Measurements from ENCODE around the gene MKRN1. TPM values are rescaled to one million over a fixed set of nuclear protein-coding genes. Genes with fewer than 3 reads are reported as not detected.

MKRN1 gene
- total RNA-seq, 1 donor from 2014 or later: 95.7 TPM

GRCh38 chr7:140448781-140449480 is 30.4 kb downstream of the MKRN1 start:
- no peaks in the 10 kb centered on the region for H3K9me3 ChIP-seq (ENCODE audit: insufficient read depth, low read depth, low read length)
- H4K20me1 ChIP-seq (ENCODE audit: insufficient read depth, low read length): peaks cover 3% of the 10 kb centered on the region
- H3K4me1 ChIP-seq (ENCODE audit: insufficient read depth, low read length): no peaks in the 10 kb centered on the region
- DNase-seq (ENCODE audit: low read depth) (no peak), FAIRE-seq (no peak)
- Mint-ChIP-seq H3K4me1 (ENCODE audit: low read depth, unreplicated experiment) (no peaks in the 10 kb centered on the region), H3K9me3 (ENCODE audit: unreplicated experiment) (no peaks in the 10 kb centered on the region), H3K4me3 (ENCODE audit: unreplicated experiment) (no peak overlapping the region), H3K27ac (ENCODE audit: unreplicated experiment) (no peak overlapping the region), H3K36me3 (ENCODE audit: low read depth, unreplicated experiment) (peaks cover 7% of the 10 kb centered on the region), H3K27me3 (ENCODE audit: low read depth, unreplicated experiment) (no peaks in the 10 kb centered on the region)
- no peak overlapping the region for H3K4me3 ChIP-seq (ENCODE audit: insufficient read depth, low read depth, low read length)
- H2AFZ ChIP-seq (ENCODE audit: low read depth, low read length): no peak overlapping the region
- H3K27me3 ChIP-seq (ENCODE audit: insufficient read depth, low read length): no peaks in the 10 kb centered on the region
- no peak overlapping the region for H3K9ac ChIP-seq (ENCODE audit: low read length)
- H3K79me2 ChIP-seq (ENCODE audit: insufficient read depth, low read length): no peaks in the 10 kb centered on the region
- TF ChIP-seq, protein P1, sequence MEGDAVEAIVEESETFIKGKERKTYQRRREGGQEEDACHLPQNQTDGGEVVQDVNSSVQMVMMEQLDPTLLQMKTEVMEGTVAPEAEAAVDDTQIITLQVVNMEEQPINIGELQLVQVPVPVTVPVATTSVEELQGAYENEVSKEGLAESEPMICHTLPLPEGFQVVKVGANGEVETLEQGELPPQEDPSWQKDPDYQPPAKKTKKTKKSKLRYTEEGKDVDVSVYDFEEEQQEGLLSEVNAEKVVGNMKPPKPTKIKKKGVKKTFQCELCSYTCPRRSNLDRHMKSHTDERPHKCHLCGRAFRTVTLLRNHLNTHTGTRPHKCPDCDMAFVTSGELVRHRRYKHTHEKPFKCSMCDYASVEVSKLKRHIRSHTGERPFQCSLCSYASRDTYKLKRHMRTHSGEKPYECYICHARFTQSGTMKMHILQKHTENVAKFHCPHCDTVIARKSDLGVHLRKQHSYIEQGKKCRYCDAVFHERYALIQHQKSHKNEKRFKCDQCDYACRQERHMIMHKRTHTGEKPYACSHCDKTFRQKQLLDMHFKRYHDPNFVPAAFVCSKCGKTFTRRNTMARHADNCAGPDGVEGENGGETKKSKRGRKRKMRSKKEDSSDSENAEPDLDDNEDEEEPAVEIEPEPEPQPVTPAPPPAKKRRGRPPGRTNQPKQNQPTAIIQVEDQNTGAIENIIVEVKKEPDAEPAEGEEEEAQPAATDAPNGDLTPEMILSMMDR (IDR thresholded peaks at IDR 0.05; ENCODE audit: insufficient read depth, low read depth, low read length): no peak
- H3K36me3 ChIP-seq (ENCODE audit: insufficient read depth, low read length): no peaks in the 10 kb centered on the region
- H3K27ac ChIP-seq (ENCODE audit: low read depth, low read length): no peak overlapping the region
- no peak overlapping the region for H3K4me2 ChIP-seq (ENCODE audit: low read length)

GRCh38 chr7:140447841-140448240 is 31.5 kb downstream of the MKRN1 start:
- TF ChIP-seq EZH2 (IDR thresholded peaks at IDR 0.05; ENCODE audit: insufficient read depth, low read length): no peak
- TF ChIP-seq, protein P1 (IDR thresholded peaks at IDR 0.05; ENCODE audit: insufficient read depth, low read depth, low read length): no peak
- Mint-ChIP-seq H3K4me3 (ENCODE audit: unreplicated experiment) (no peak overlapping the region), H3K27me3 (ENCODE audit: low read depth, unreplicated experiment) (no peaks in the 10 kb centered on the region), H3K9me3 (ENCODE audit: unreplicated experiment) (no peaks in the 10 kb centered on the region), H3K4me1 (ENCODE audit: low read depth, unreplicated experiment) (no peaks in the 10 kb centered on the region), H3K27ac (ENCODE audit: unreplicated experiment) (no peak overlapping the region), H3K36me3 (ENCODE audit: low read depth, unreplicated experiment) (peaks cover 10% of the 10 kb centered on the region)
- no peaks in the 10 kb centered on the region for H3K36me3 ChIP-seq (ENCODE audit: insufficient read depth, low read length)
- FAIRE-seq (no peak), DNase-seq (ENCODE audit: low read depth) (no peak)
- H3K79me2 ChIP-seq (ENCODE audit: insufficient read depth, low read length): no peaks in the 10 kb centered on the region
- no peaks in the 10 kb centered on the region for H3K27me3 ChIP-seq (ENCODE audit: insufficient read depth, low read length)
- H3K27ac ChIP-seq (ENCODE audit: low read depth, low read length): no peak overlapping the region
- no peak overlapping the region for H3K4me2 ChIP-seq (ENCODE audit: low read length)
- no peak overlapping the region for H3K4me3 ChIP-seq (ENCODE audit: insufficient read depth, low read depth, low read length)
- no peak overlapping the region for H2AFZ ChIP-seq (ENCODE audit: low read depth, low read length)
- no peaks in the 10 kb centered on the region for H3K9me3 ChIP-seq (ENCODE audit: insufficient read depth, low read depth, low read length)
- no peaks in the 10 kb centered on the region for H3K4me1 ChIP-seq (ENCODE audit: insufficient read depth, low read length)
- no peak overlapping the region for H3K9ac ChIP-seq (ENCODE audit: low read length)
- H4K20me1 ChIP-seq (ENCODE audit: insufficient read depth, low read length): peaks cover 3% of the 10 kb centered on the region

GRCh38 chr7:140446467-140446866 is 32.8 kb downstream of the MKRN1 start:
- Histone ChIP-seq H3K4me2 (ENCODE audit: low read length) (no peak overlapping the region), H2AFZ (ENCODE audit: low read depth, low read length) (no peak overlapping the region), H3K9ac (ENCODE audit: low read length) (no peak overlapping the region), H3K27ac (ENCODE audit: low read depth, low read length) (no peak overlapping the region), H3K27me3 (ENCODE audit: insufficient read depth, low read length) (no peaks in the 10 kb centered on the region), H3K79me2 (ENCODE audit: insufficient read depth, low read length) (no peaks in the 10 kb centered on the region), H3K4me1 (ENCODE audit: insufficient read depth, low read length) (no peaks in the 10 kb centered on the region), H3K4me3 (ENCODE audit: insufficient read depth, low read depth, low read length) (no peak overlapping the region), H3K9me3 (ENCODE audit: insufficient read depth, low read depth, low read length) (no peaks in the 10 kb centered on the region), H3K36me3 (ENCODE audit: insufficient read depth, low read length) (no peaks in the 10 kb centered on the region), H4K20me1 (ENCODE audit: insufficient read depth, low read length) (peaks cover 3% of the 10 kb centered on the region)
- H3K36me3 Mint-ChIP-seq (ENCODE audit: low read depth, unreplicated experiment): peaks cover 8% of the 10 kb centered on the region
- H3K4me1 Mint-ChIP-seq (ENCODE audit: low read depth, unreplicated experiment): no peaks in the 10 kb centered on the region
- no peaks in the 10 kb centered on the region for H3K27me3 Mint-ChIP-seq (ENCODE audit: low read depth, unreplicated experiment)
- H3K4me3 Mint-ChIP-seq (ENCODE audit: unreplicated experiment): no peak overlapping the region
- H3K27ac Mint-ChIP-seq (ENCODE audit: unreplicated experiment): no peak overlapping the region
- no peak for DNase-seq (ENCODE audit: low read depth)
- TF ChIP-seq, protein P1 (IDR thresholded peaks at IDR 0.05; ENCODE audit: insufficient read depth, low read depth, low read length): no peak
- TF ChIP-seq EZH2 (IDR thresholded peaks at IDR 0.05; ENCODE audit: insufficient read depth, low read length): no peak
- no peak for FAIRE-seq
- H3K9me3 Mint-ChIP-seq (ENCODE audit: unreplicated experiment): no peaks in the 10 kb centered on the region

Measured in astrocyte (in vitro differentiated cells and primary cell).